ENCODE measurements around the gene TP53BP1.

TP53BP1 gene

GRCh38 chr15:43524254-43524845 lies 31.4 kb upstream of the TP53BP1 start:
- no peak for TF ChIP-seq CTCF (conservative IDR thresholded peaks at IDR 0.05; ENCODE audit: low read length)
- no peak overlapping the region for H3K4me3 ChIP-seq (ENCODE audit: low read length)

GRCh38 chr15:43523646-43524045 lies 30.7 kb upstream of the TP53BP1 start:
- no peak for DNase-seq (ENCODE audit: low read depth)
- TF ChIP-seq CTCF (conservative IDR thresholded peaks at IDR 0.05; ENCODE audit: low read length), result no peak
- no peak overlapping the region for H3K4me3 ChIP-seq (ENCODE audit: low read length)

More at GRCh38 chr15:43524254-43524845, 31.4 kb upstream of the TP53BP1 start:
- no peak for DNase-seq (ENCODE audit: low read depth)

- no peak for TF ChIP-seq CTCF (conservative IDR thresholded peaks at IDR 0.05; ENCODE audit: low read length)
- DNase-seq (ENCODE audit: low read depth), result no peak
Observed at GRCh38 chr15:43522247-43522646, 29.3 kb upstream of the TP53BP1 start.

GRCh38 chr15:43521419-43521818 lies 28.5 kb upstream of the TP53BP1 start:
- DNase-seq (ENCODE audit: low read depth), result no peak
- TF ChIP-seq CTCF (conservative IDR thresholded peaks at IDR 0.05; ENCODE audit: low read length), result no peak
- H3K4me3 ChIP-seq (ENCODE audit: low read length), result no peak overlapping the region

More at GRCh38 chr15:43522247-43522646, 29.3 kb upstream of the TP53BP1 start:
- no peak overlapping the region for H3K4me3 ChIP-seq (ENCODE audit: low read length)

- no peak overlapping the region for H3K4me3 ChIP-seq (ENCODE audit: low read length)
- DNase-seq (ENCODE audit: low read depth), result no peak
- no peak for TF ChIP-seq CTCF (conservative IDR thresholded peaks at IDR 0.05; ENCODE audit: low read length)
Observed at GRCh38 chr15:43520138-43520537, 27.2 kb upstream of the TP53BP1 start.

- DNase-seq (ENCODE audit: low read depth), result no peak
- peak overlapping the region; percentile 98 for H3K4me3 ChIP-seq (ENCODE audit: low read length)
- TF ChIP-seq CTCF (conservative IDR thresholded peaks at IDR 0.05; ENCODE audit: low read length), result no peak
Observed at GRCh38 chr15:43519196-43519595, 26.2 kb upstream of the TP53BP1 start.

- peak; percentile 42 for DNase-seq (ENCODE audit: low read depth)
- no peak for TF ChIP-seq CTCF (conservative IDR thresholded peaks at IDR 0.05; ENCODE audit: low read length)
- peak overlapping the region; percentile 98 for H3K4me3 ChIP-seq (ENCODE audit: low read length)
Observed at GRCh38 chr15:43518197-43518761, 25.3 kb upstream of the TP53BP1 start.
